LNCaP clone FGC (cell line): ENCODE data around the gene C2CD2L.

ENCODE experiments used
- DNase-seq: peaks from one replicate; pipeline ENCODE4 v3.0.0-alpha.2; 2011; ENCODE audit warnings: low read depth
- H3K4me3 ChIP-seq: 2 replicates; pipeline ENCODE4 v1.5.1; 2011; ENCODE audit warnings: mild to moderate bottlenecking, low read depth, low read length, control low read depth
- TF ChIP-seq, protein P1 (sequence below): IDR thresholded peaks from 2 replicates; pipeline ENCODE4 v1.5.1; 2012; ENCODE audit warnings: mild to moderate bottlenecking; ENCODE audit not compliant: control insufficient read depth, insufficient read depth; ENCODE audit errors: extremely low read depth

Gene C2CD2L

DNA sequence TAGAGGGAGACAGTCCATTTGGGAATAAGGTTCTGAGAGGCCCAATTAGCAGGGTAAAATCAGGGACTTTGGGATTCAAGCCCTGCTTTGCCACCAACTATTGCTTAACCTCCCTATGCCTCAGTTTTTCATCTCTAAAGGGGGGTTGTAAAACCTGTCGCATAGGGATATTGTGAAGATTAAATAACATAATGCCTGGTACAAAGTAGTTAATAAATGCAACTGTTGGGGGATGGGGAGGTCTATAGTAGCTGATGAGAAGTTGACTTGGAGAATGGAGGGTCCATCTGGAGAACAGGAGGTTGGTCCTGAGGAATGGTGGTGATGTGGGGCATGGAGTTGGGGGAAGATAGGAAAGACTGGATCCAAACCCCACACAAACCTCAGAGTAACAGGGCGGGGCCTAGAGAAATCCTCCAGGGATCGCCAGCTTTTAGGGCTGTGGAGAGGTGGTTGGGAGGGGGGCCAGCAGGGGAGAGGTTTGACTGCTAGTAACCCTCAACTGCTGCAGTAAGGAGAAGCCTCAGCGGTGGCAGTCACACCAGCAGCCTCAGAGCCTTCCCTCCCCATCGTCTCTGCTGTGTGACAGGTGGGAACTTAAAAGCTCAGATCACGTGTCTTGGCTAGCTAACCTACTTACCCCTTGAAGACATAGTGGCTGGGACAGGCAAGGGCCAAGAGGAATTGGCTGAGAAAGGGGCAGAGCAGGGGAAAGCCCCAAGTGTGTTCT is 40.6 kb downstream of the C2CD2L start:
- TF ChIP-seq, protein P1, sequence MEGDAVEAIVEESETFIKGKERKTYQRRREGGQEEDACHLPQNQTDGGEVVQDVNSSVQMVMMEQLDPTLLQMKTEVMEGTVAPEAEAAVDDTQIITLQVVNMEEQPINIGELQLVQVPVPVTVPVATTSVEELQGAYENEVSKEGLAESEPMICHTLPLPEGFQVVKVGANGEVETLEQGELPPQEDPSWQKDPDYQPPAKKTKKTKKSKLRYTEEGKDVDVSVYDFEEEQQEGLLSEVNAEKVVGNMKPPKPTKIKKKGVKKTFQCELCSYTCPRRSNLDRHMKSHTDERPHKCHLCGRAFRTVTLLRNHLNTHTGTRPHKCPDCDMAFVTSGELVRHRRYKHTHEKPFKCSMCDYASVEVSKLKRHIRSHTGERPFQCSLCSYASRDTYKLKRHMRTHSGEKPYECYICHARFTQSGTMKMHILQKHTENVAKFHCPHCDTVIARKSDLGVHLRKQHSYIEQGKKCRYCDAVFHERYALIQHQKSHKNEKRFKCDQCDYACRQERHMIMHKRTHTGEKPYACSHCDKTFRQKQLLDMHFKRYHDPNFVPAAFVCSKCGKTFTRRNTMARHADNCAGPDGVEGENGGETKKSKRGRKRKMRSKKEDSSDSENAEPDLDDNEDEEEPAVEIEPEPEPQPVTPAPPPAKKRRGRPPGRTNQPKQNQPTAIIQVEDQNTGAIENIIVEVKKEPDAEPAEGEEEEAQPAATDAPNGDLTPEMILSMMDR = no peak
- no peak for DNase-seq
- no peak overlapping the region for H3K4me3 ChIP-seq

DNA sequence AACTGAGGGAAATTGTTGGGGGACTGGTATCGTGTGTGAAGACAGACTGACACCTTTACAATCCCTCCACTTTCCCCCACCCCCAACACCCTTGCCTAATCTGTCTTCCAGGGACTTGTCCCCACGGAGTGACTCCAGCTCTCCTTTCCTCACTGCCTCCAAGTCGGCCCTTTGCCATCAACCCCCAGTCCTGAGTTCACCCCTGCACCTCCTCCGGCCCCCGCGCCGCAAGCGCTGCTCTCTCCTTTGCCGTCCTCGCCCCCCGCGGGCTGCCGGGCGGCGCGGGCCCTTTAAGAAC is 41.5 kb downstream of the C2CD2L start:
- TF ChIP-seq, protein P1 = no peak
- H3K4me3 ChIP-seq = peak overlapping the region; percentile 56
- no peak for DNase-seq

DNA sequence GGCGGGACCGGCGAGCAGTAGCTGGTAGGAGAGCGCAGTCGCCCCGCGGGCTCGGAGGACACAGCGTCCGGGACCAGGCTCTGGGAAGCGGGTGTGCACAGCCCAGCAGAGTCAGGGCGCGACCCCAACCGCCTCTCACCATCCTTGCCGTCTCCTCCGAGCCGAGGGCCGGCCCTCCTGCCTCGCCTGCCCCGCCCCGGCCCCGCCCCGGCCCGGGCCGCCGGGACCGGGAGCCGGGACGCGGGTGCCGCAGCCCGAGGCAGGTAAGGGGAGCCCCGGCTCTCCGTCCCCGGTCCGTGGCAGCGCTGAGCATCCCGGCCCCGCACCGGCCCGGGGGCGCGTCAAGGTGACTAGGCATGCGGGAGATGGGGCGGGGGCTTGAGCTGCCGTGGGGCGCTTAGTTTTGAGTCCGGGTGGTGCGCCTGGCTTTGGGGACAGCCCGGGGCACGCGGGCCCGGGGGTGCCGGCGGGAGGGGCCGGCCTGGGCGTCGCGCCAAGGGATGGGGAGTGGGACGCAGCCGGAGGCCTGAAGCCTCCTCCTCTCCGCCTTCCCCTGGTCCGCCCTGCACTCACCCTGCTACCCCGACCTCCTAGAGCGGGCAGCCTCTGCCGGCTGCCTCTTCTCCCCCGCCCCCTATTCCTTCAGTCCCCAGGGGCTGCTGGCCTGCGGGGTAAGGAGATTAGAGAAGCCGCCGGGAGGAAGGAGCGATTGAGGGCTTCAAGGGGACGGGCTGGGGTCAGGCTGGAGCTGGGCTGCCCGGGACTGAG is 42.1 kb downstream of the C2CD2L start, which contains the start of gene ABCG4:
ABCG4 (plus strand) TSS at position 35 of the 768 bp plus-strand sequence. CDS start 914 bp downstream, outside the sequence.
- peak within 1 kb of the TSS; percentile 56 for H3K4me3 ChIP-seq
- TF ChIP-seq, protein P1 = no peak
- no peak for DNase-seq

DNA sequence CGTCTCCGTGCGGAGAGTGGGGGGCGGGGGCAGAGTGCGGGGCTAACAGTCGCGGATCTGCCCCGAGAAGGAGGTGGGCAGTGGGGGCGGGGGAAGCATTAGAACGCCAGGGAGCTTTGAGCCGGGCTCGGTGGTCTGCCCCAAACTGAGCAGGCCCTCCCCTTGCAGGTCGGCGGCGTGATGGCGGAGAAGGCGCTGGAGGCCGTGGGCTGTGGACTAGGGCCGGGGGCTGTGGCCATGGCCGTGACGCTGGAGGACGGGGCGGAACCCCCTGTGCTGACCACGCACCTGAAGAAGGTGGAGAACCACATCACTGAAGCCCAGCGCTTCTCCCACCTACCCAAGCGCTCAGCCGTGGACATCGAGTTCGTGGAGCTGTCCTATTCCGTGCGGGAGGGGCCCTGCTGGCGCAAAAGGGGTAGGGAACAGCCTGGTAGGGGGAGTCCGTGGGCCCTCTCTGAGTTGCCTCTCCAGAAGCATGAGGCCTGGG is 42.7 kb downstream of the C2CD2L start:
- H3K4me3 ChIP-seq = no peak overlapping the region
- DNase-seq = no peak

DNA sequence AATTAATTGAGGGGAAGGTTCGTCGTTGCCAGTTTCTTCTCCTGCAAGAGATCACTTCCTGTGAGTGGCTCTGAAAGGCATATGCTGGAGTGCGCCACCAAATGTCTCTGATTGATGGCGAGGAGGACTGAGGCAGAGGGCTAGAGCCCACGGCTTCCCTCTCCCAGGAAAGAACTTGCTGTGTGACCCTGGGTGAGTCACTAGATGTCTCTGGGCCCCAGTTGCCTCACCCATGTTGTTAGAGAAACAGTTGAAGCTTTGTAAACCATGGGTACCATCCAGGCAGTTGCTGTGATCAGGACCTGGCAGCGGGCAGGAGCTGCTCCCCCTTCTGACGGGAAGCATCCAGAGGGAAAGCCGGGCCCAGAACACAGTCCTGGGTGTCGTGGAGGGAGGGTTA is 44.9 kb downstream of the C2CD2L start:
- TF ChIP-seq, protein P1 = no peak
- H3K4me3 ChIP-seq = no peak overlapping the region
- DNase-seq = no peak

More for the DNA sequence above, 42.7 kb downstream of the C2CD2L start:
- TF ChIP-seq, protein P1 = no peak

DNA sequence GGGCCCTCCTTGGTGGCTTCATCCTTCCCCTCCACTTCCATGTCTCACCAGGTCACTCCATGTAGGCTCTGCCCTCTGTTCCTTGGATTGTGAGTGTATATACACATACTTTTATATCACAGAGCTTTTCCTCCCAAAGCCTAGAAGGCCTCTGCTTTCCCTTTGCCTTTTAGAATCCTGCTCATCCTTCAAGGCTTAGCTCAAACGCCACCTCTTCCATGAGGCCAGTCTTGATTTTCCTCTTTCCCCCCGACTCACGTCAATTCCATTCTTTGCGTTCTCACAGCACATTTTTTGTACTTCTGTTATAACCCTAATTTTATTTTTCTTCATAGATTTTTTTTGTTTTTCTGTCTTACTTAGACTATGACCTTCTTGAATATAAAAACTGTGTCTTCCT is 45.5 kb downstream of the C2CD2L start:
- no peak overlapping the region for H3K4me3 ChIP-seq
- no peak for DNase-seq
- TF ChIP-seq, protein P1 = no peak
